Gastroesophageal sphincter (tissue), 4 donors: Measurements from ENCODE around the gene FAM53B. TPM values are rescaled to one million over a fixed set of nuclear protein-coding genes. Genes with fewer than 3 reads are reported as not detected.

ENCODE experiments used
- ATAC-seq: fragments of 150-250 bp; one replicate; pipeline ENCODE4 v1.9.1; 2016; ENCODE audit warnings: mild to moderate bottlenecking, moderate library complexity
- H3K27ac ChIP-seq, 4 donors: fragments of 200-600 bp; sonication (generic) in 3 of 4; 1 replicate in 3 of 4; 2 replicates in 1 of 4; pipeline ENCODE4 v1.5.1; 2016 to 2019
- H3K27me3 ChIP-seq: fragments of 200-600 bp; sonication (generic); one replicate; pipeline ENCODE4 v1.5.1; 2019
- H3K36me3 ChIP-seq, 2 donors: fragments of 200-600 bp; sonication (generic); one replicate each; pipeline ENCODE4 v1.5.1; 2019; ENCODE audit warnings: control low read depth in 1 of 2
- H3K4me1 ChIP-seq, 3 donors: fragments of 200-600 bp; sonication (generic); 1 replicate in 2 of 3; 2 replicates in 1 of 3; pipeline ENCODE4 v1.5.1; 2016 to 2019; ENCODE audit warnings: control low read depth in 2 of 3
- H3K4me3 ChIP-seq, 2 donors: fragments of 200-600 bp; sonication (generic); one replicate each; pipeline ENCODE4 v1.5.1; 2019; ENCODE audit warnings: mild to moderate bottlenecking in 1 of 2, moderate library complexity in 1 of 2
- H3K9me3 ChIP-seq, 3 donors: fragments of 200-600 bp; sonication (generic); one replicate each; pipeline ENCODE4 v1.5.1; 2017 to 2019; ENCODE audit warnings: control low read depth in 2 of 3
- EP300 ChIP-seq: sonication (generic); formaldehyde crosslinking; IDR thresholded peaks from one replicate; pipeline ENCODE4 v1.6.1; 2017; ENCODE audit warnings: antibody characterized with exemption, mild to moderate bottlenecking
- POLR2A ChIP-seq, 2 donors: fragments of 450-650 bp; IDR thresholded peaks; one replicate each; pipeline ENCODE4 v1.6.1; 2017; ENCODE audit warnings: antibody characterized with exemption in 2 of 2, mild to moderate bottlenecking in 2 of 2, moderate library complexity in 1 of 2
- POLR2AphosphoS5 ChIP-seq: sonication (generic); formaldehyde crosslinking; IDR thresholded peaks from one replicate; pipeline ENCODE4 v1.6.1; 2017; ENCODE audit warnings: antibody characterized with exemption
- WGBS, 2 donors: methylation state at CpG; one replicate each; pipeline ENCODE4 v1.1.5; 2018; ENCODE audit warnings: low coverage in 1 of 2; 5-methylcytosine and 5-hydroxymethylcytosine counted together
- total RNA-seq, 4 donors: library from RNA; depleted of rRNA; stranded (reverse); fragments of >200 nt; gene quantifications; one replicate each; pipeline ENCODE4 v1.1.0, GENCODE V29; 2016
- TF ChIP-seq, protein P1 (sequence below), 4 experiments: fragments of 200-600 bp in 2 of 4; fragments of 450-650 bp in 2 of 4; sonication (generic) in 1 of 4; IDR thresholded peaks; one replicate each; pipeline ENCODE4 v1.5.1; 2017 to 2019; ENCODE audit warnings: antibody characterized with exemption in 4 of 4, mild to moderate bottlenecking in 2 of 4, moderate library complexity in 2 of 4

The FAM53B gene
- total RNA-seq, 4 donors from 2014 or later: 24.5 to 33.0 (median 30.2) TPM

DNA sequence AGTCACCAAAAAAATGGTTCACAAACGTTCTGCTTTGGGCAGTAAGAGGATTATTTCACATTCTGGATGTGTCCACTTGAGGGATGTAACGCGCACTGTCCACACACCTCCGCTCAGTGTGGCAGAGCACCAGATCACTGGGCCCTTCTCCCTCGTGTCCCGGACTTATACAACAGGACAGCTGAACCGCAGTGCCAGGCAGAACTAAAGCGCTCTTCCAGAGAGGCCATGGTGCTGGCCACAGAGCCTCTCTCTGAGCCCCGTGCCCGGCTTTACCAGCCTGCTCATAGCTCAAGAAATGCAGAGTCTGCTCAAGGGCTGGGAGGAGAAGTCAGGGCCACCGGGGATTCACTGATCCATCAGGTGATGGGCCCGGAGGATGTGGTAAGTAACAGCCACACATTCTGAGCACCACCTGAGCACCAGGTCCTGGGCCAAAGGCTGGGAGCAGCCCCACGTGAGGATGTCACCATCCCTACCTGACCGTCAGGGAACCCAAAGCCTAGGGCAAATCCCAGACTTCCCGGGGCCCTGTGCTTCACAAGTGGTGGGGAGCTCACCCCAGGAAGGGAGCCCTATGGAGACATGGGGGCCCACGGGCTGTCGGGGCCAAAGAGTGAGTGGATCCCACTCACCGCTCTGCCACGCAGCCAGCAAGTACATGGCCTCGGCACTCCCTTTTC is 74.9 kb downstream of the FAM53B start:
- no peak for ATAC-seq
- Histone ChIP-seq H3K36me3 (peaks cover 0 to 21% of the 10 kb centered on the region in 2 donors), H3K9me3 (no peaks in the 10 kb centered on the region), H3K4me1 (peaks cover 0 to 80% (median 33%) of the 10 kb centered on the region in 3 donors), H3K27me3 (no peaks in the 10 kb centered on the region), H3K4me3 (no peak overlapping the region), H3K27ac (peak overlapping the region in 2 of 4 donors; percentile 11 to 13)
- TF ChIP-seq EP300 (no peak), POLR2A (IDR thresholded peaks at IDR 0.05) (no peak), POLR2AphosphoS5 (no peak)
- TF ChIP-seq, protein P1, sequence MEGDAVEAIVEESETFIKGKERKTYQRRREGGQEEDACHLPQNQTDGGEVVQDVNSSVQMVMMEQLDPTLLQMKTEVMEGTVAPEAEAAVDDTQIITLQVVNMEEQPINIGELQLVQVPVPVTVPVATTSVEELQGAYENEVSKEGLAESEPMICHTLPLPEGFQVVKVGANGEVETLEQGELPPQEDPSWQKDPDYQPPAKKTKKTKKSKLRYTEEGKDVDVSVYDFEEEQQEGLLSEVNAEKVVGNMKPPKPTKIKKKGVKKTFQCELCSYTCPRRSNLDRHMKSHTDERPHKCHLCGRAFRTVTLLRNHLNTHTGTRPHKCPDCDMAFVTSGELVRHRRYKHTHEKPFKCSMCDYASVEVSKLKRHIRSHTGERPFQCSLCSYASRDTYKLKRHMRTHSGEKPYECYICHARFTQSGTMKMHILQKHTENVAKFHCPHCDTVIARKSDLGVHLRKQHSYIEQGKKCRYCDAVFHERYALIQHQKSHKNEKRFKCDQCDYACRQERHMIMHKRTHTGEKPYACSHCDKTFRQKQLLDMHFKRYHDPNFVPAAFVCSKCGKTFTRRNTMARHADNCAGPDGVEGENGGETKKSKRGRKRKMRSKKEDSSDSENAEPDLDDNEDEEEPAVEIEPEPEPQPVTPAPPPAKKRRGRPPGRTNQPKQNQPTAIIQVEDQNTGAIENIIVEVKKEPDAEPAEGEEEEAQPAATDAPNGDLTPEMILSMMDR (IDR thresholded peaks at IDR 0.05): no peak
- 94 to 98% methylated on average over 3 to 8 of the region's 20 CpGs for WGBS, 2 donors

DNA sequence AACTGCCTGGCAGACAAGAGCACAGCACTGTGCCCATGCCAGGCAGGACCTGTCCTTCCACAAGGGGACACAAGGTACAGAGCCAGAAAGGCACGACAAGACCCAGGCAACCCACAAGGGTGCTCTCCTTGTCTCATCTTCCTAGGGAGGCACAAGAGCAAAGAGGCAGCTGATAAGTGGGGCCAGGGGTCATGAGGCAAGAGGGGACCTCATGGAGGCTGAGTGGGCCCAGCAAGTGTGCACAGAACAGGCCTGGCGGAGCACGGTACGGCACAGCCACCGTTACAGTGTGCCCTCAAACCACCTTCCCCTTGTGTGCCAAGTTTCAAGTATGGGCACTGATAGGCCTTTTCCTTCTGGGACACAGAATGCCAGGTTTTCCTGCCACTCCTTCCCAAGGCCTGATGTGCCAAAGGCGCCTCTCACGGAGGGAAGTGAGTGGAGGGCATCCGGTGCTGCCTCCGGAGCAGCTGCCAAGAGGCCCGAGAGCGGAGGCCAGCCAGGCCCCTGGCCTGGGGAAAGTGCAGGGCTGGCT is 75.6 kb downstream of the FAM53B start:
- TF ChIP-seq POLR2A (IDR thresholded peaks at IDR 0.05): no peak
- TF ChIP-seq EP300: no peak
- no peak overlapping the region for H3K4me3 ChIP-seq
- H3K36me3 ChIP-seq: peaks cover 0 to 22% of the 10 kb centered on the region in 2 donors
- peaks cover 0 to 73% (median 33%) of the 10 kb centered on the region in 3 donors for H3K4me1 ChIP-seq
- H3K9me3 ChIP-seq: no peaks in the 10 kb centered on the region
- H3K27ac ChIP-seq: peak overlapping the region in 2 of 4 donors; percentile 11 to 13
- 60 to 63% methylated on average over 1 of the region's 11 CpGs for WGBS, 2 donors
- no peaks in the 10 kb centered on the region for H3K27me3 ChIP-seq
- ATAC-seq: no peak

DNA sequence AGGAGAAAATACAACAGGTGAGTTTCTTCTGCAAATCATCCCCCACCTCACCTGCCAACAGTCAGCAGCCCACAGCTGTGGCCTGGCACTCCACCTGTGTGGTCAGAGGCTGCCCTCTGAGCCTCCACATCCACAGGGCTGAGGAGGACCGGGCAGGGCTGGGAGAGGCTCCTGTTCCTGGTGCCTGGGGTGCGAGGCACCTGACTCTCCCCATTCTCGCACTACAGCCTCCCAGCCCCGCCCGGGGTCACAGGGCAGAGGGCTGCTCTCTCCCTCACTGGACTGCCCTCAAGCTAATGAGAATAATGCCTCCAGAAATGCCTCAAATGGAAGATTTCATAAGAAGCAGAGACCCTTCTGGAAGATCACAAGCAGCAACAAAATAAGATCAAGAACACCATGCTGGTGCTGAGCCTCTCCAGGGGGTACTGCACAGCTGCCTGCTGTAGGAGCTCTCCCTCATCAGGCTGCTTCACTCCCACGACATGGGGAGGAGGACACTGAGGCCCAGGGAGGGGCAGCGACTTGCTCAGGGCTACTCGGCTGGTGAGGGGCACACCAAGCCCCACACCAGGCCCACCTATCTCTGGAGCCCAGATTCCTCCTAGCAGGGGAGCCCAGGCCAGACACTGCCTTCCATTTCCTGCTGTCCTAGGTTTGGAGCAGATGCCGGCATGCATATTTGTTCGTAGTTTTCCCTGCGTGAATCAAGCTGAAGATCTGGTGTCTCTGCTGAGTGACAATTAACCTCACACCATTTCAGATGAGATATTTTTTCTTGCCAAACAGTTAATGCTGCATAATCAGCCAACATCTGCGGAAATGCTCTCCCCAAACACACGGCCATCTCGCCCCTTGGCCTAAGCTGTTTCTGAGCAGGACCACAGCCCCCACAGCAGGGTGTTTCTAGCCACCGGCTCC is 76.5 kb downstream of the FAM53B start:
- TF ChIP-seq, protein P1 (IDR thresholded peaks at IDR 0.05): no peak
- TF ChIP-seq EP300 (no peak), POLR2AphosphoS5 (no peak)
- Histone ChIP-seq H3K4me1 (peaks cover 0 to 64% (median 26%) of the 10 kb centered on the region in 3 donors), H3K27ac (peak overlapping the region in 2 of 4 donors; percentile 11 to 13), H3K27me3 (no peaks in the 10 kb centered on the region), H3K4me3 (no peak overlapping the region), H3K9me3 (no peaks in the 10 kb centered on the region), H3K36me3 (peaks cover 0 to 31% of the 10 kb centered on the region in 2 donors)
- ATAC-seq: no peak
- 50 to 62% methylated on average over 6 to 7 of the region's 15 CpGs for WGBS, 2 donors

DNA sequence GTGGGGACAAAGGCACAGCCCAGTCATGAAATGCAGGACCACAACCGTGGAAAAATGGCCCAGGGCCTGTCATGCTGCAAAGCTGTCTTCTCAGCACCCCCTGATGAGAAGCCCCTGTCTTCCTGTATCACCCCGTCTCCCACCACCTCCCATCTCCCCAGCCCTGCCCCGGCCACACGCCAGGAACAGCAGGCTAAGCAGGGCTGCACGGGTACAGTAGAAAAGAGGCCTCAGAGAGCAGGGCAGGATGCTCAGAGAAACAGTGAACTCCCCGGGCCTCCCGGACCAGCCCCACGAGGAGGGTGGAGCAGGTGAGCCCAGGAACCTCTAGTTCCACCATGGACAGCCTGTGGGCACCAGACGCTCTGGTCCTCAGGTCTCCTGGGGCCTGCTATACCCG is 77.7 kb downstream of the FAM53B start:
- TF ChIP-seq POLR2A (IDR thresholded peaks at IDR 0.05) (no peak), EP300 (no peak), POLR2AphosphoS5 (no peak)
- TF ChIP-seq, protein P1 (IDR thresholded peaks at IDR 0.05): no peak

DNA sequence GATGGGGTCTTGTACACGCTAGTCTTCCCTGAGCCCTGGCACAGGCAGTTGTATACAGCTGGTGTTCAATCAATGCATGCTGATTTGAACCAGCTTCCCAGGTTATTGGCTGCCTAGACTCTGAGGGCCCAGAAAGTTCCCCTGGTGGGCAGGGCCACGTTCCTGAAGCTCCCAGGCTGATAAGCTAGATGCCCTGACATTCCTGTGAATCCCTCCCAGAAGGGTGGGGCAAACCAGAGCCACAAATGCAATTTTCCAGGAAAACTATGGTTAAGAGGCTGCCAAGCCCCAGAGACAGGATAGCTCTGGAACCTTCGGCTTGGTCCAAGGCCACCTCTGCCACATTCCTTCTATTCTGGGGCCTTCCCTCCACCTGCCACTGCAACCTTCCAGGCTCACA is 78.2 kb downstream of the FAM53B start:
- no peaks in the 10 kb centered on the region for H3K9me3 ChIP-seq
- TF ChIP-seq POLR2AphosphoS5 (no peak), POLR2A (IDR thresholded peaks at IDR 0.05) (no peak), EP300 (no peak)
- TF ChIP-seq, protein P1 (IDR thresholded peaks at IDR 0.05): no peak
- H3K27ac ChIP-seq: no peak overlapping the region
- WGBS, 2 donors: 50% methylated on average over 1 of the region's 3 CpGs; no CpG with 5 or more reads in 1 of the 2 donors
- ATAC-seq: no peak
- peaks cover 0 to 47% (median 14%) of the 10 kb centered on the region in 3 donors for H3K4me1 ChIP-seq
- H3K36me3 ChIP-seq: peaks cover 0 to 38% of the 10 kb centered on the region in 2 donors
- H3K4me3 ChIP-seq: no peak overlapping the region
- no peaks in the 10 kb centered on the region for H3K27me3 ChIP-seq

More for the DNA sequence above, 77.7 kb downstream of the FAM53B start:
- ATAC-seq: no peak
- no CpG with 5 or more reads among the region's 10 CpGs for WGBS, 2 donors
- no peaks in the 10 kb centered on the region for H3K9me3 ChIP-seq
- H3K27ac ChIP-seq: no peak overlapping the region
- H3K4me1 ChIP-seq: peaks cover 0 to 52% (median 18%) of the 10 kb centered on the region in 3 donors
- no peak overlapping the region for H3K4me3 ChIP-seq
- peaks cover 0 to 38% of the 10 kb centered on the region in 2 donors for H3K36me3 ChIP-seq
- no peaks in the 10 kb centered on the region for H3K27me3 ChIP-seq
